IPS DF 6.9 (cell line): ENCODE measurements around the gene CSNK1D.

ENCODE experiments used
- DNase-seq: peaks from one replicate; pipeline ENCODE4 v3.0.0-alpha.2; 2013; ENCODE audit warnings: low read depth, low spot score
- H3K27ac ChIP-seq: one replicate; pipeline ENCODE4 v1.5.1; 2013; ENCODE audit warnings: low read length, control low read depth
- H3K27me3 ChIP-seq: 2 replicates; pipeline ENCODE4 v1.6.1; 2013; ENCODE audit warnings: mild to moderate bottlenecking, low read length; ENCODE audit not compliant: control insufficient read depth, insufficient read depth
- H3K36me3 ChIP-seq: 2 replicates; pipeline ENCODE4 v1.6.1; 2013; ENCODE audit warnings: low read length; ENCODE audit not compliant: control insufficient read depth, insufficient read depth
- H3K4me1 ChIP-seq: 2 replicates; pipeline ENCODE4 v1.6.1; 2013; ENCODE audit warnings: low read length; ENCODE audit not compliant: control insufficient read depth, insufficient read depth
- H3K4me3 ChIP-seq: 2 replicates; pipeline ENCODE4 v1.5.1; 2013; ENCODE audit warnings: mild to moderate bottlenecking, low read length
- H3K9me3 ChIP-seq: 2 replicates; pipeline ENCODE4 v1.6.1; 2013; ENCODE audit warnings: low read length, inconsistent platforms; ENCODE audit not compliant: control insufficient read depth, insufficient read depth
- WGBS: extraction: QIAGEN DNeasy Blood & Tissue Kit; methylation state at CpG from one replicate; pipeline ENCODE4 v1.1.7; 2013; ENCODE audit warnings: mixed read lengths, missing lambda C conversion rate; ENCODE audit not compliant: insufficient read length, insufficient coverage; 5-methylcytosine and 5-hydroxymethylcytosine counted together

CSNK1D gene

GRCh38 chr17:82225368-82226029 lies 48.0 kb downstream of the CSNK1D start:
- DNase-seq = no peak
- Histone ChIP-seq H3K36me3 (no peaks in the 10 kb centered on the region), H3K27me3 (peaks cover 18% of the 10 kb centered on the region), H3K4me1 (0 out of 2 replicates have a peak, but pooled peaks cover 2% of the 10 kb centered on the region), H3K9me3 (no peaks in the 10 kb centered on the region), H3K27ac (no peak overlapping the region), H3K4me3 (no peak overlapping the region)
- WGBS = no CpG with 5 or more reads among the region's 24 CpGs

DNA sequence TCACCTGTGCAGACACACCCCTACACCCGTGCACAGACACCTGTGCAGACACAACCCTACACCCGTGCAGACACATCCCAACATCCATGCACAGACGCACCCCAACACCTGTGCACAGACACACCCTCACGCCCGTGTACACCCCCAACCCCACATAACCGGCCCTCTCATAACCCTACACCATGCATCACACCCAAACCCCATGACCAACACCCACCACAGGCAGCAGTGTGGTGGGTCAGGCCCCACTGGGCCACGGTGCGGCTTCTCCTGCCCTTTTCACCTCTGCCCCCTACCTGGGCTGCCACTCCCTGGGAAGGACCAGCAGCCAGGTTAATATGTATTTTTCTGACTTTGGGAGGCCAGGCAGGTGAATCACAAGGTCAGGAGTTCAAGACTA lies 48.8 kb downstream of the CSNK1D start:
- 0 out of 2 replicates have a peak, but pooled peaks cover 2% of the 10 kb centered on the region for H3K4me1 ChIP-seq
- no CpG with 5 or more reads among the region's 8 CpGs for WGBS
- peaks cover 12% of the 10 kb centered on the region for H3K27me3 ChIP-seq
- H3K36me3 ChIP-seq = no peaks in the 10 kb centered on the region
- DNase-seq = no peak
- no peaks in the 10 kb centered on the region for H3K9me3 ChIP-seq
- no peak overlapping the region for H3K27ac ChIP-seq
- no peak overlapping the region for H3K4me3 ChIP-seq

GRCh38 chr17:82223517-82223916 lies 50.0 kb downstream of the CSNK1D start:
- peaks cover 6% of the 10 kb centered on the region; the same call in 1 of the 2 replicates for H3K27me3 ChIP-seq
- H3K36me3 ChIP-seq = no peaks in the 10 kb centered on the region
- no peaks in the 10 kb centered on the region for H3K4me1 ChIP-seq
- DNase-seq = no peak
- H3K9me3 ChIP-seq = no peaks in the 10 kb centered on the region
- no peak overlapping the region for H3K4me3 ChIP-seq
- no CpG with 5 or more reads among the region's 5 CpGs for WGBS
- no peak overlapping the region for H3K27ac ChIP-seq

- no CpG with 5 or more reads among the region's 10 CpGs for WGBS
- H3K27me3 ChIP-seq = peaks cover 2% of the 10 kb centered on the region; the same call in 1 of the 2 replicates
- no peaks in the 10 kb centered on the region for H3K36me3 ChIP-seq
- no peak for DNase-seq
- H3K9me3 ChIP-seq = no peaks in the 10 kb centered on the region
- no peak overlapping the region for H3K4me3 ChIP-seq
- H3K4me1 ChIP-seq = no peaks in the 10 kb centered on the region
- H3K27ac ChIP-seq = no peak overlapping the region
These were observed 50.7 kb downstream of the CSNK1D start for GRCh38 chr17:82222816-82223215.

- no peak overlapping the region for H3K4me3 ChIP-seq
- WGBS = no CpG with 5 or more reads among the region's 10 CpGs
These were observed 52.1 kb downstream of the CSNK1D start for GRCh38 chr17:82221341-82221902.

GRCh38 chr17:82219753-82220709 lies 53.5 kb downstream of the CSNK1D start:
- no peaks in the 10 kb centered on the region for H3K9me3 ChIP-seq
- H3K36me3 ChIP-seq = no peaks in the 10 kb centered on the region
- WGBS = no CpG with 5 or more reads among the region's 11 CpGs
- no peaks in the 10 kb centered on the region; the same call in 1 of the 2 replicates for H3K4me1 ChIP-seq
- DNase-seq = no peak
- H3K4me3 ChIP-seq = no peak overlapping the region
- no peaks in the 10 kb centered on the region for H3K27me3 ChIP-seq
- H3K27ac ChIP-seq = no peak overlapping the region

More at GRCh38 chr17:82221341-82221902, 52.1 kb downstream of the CSNK1D start:
- Histone ChIP-seq H3K4me1 (no peaks in the 10 kb centered on the region), H3K36me3 (no peaks in the 10 kb centered on the region), H3K27ac (no peak overlapping the region), H3K9me3 (no peaks in the 10 kb centered on the region), H3K27me3 (no peaks in the 10 kb centered on the region)
- DNase-seq = no peak

- Histone ChIP-seq H3K36me3 (no peaks in the 10 kb centered on the region), H3K4me3 (no peak overlapping the region), H3K27me3 (peaks cover 1% of the 10 kb centered on the region; the same call in 1 of the 2 replicates), H3K27ac (no peak overlapping the region), H3K9me3 (no peaks in the 10 kb centered on the region), H3K4me1 (no peaks in the 10 kb centered on the region; the same call in 1 of the 2 replicates)
- DNase-seq = no peak
- no CpG with 5 or more reads among the region's 7 CpGs for WGBS
These were observed 54.4 kb downstream of the CSNK1D start for GRCh38 chr17:82219083-82219482.

GRCh38 chr17:82218349-82219075 lies 55.0 kb downstream of the CSNK1D start:
- no CpG with 5 or more reads among the region's 32 CpGs for WGBS

DNA sequence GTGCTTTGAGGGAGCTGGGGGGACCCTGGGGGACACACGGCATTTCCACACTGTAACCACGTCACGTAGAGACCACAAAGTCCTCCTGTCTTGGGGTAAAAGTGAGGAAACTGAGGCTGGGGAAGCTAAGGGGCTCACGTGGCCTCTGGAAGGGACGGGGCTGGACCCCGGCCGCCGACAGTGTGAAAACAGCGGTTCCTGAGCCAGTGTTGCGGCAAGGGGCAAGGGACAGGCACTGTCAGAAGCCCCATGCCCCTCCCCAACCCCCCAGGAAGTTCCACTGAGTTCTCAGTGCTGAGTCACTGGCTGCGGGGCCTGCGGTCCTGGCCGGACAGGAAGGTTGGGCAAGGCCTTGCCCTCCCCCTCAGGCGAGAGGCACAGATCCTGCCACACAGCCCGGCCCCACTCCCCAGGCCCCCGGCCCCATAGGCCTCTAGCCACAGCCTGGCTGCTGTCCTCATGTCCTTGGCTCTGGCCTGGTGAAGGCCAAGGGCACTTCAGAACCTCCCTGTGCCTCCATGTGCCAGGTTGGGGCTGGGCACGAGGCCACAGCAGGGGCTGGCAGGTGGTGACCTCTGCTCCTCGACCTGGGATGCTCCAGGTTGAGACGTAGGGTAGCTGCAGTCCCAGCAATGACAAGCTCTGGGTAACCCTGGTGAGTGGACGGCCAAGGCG lies 55.8 kb downstream of the CSNK1D start:
- no peaks in the 10 kb centered on the region for H3K36me3 ChIP-seq
- DNase-seq = no peak
- H3K9me3 ChIP-seq = no peaks in the 10 kb centered on the region
- WGBS = no CpG with 5 or more reads among the region's 21 CpGs
- H3K4me3 ChIP-seq = no peak overlapping the region
- H3K4me1 ChIP-seq = peaks cover 2% of the 10 kb centered on the region; the same call in 1 of the 2 replicates
- no peak overlapping the region for H3K27ac ChIP-seq
- H3K27me3 ChIP-seq = peaks cover 6% of the 10 kb centered on the region; the same call in 1 of the 2 replicates

More at GRCh38 chr17:82218349-82219075, 55.0 kb downstream of the CSNK1D start:
- Histone ChIP-seq H3K9me3 (no peaks in the 10 kb centered on the region), H3K36me3 (no peaks in the 10 kb centered on the region), H3K27me3 (peaks cover 4% of the 10 kb centered on the region; the same call in 1 of the 2 replicates), H3K4me3 (no peak overlapping the region), H3K4me1 (peaks cover 1% of the 10 kb centered on the region; the same call in 1 of the 2 replicates), H3K27ac (no peak overlapping the region)
- no peak for DNase-seq
